Mammary microvascular endothelial cell (primary cell): ENCODE data around the gene CCNF. TPM values are rescaled to one million over a fixed set of nuclear protein-coding genes. Genes with fewer than 3 reads are reported as not detected.

Experiments used
- total RNA-seq: library from RNA; depleted of rRNA; stranded (reverse); fragments of >200 nt; gene quantifications from 2 replicates; pipeline ENCODE4 v1.2.3, GENCODE V29; 2015

The CCNF gene
- 38.6 and 41.2 TPM in 2 replicates for total RNA-seq

GRCh38 chr16:2429034-2429770 lies at the start of gene CCNF:
Gene CCNF (plus strand): TSS chr16:2429447. CDS start chr16:2429482, 35 bp downstream.

GRCh38 chr16:2459647-2460390 lies 30.6 kb downstream of the CCNF start, which contains the start of gene TEDC2:
Gene TEDC2 (plus strand): TSS chr16:2460109. CDS start chr16:2460145, 36 bp downstream.

GRCh38 chr16:2471016-2471652 lies 41.9 kb downstream of the CCNF start, which contains the start of gene NTN3:
Gene NTN3 (plus strand): TSS chr16:2471297. CDS start chr16:2471702, 405 bp downstream.

GRCh38 chr16:2474877-2475412 lies 45.7 kb downstream of the CCNF start, which contains the start of gene TBC1D24:
Gene TBC1D24 (plus strand): TSS chr16:2475127. CDS start chr16:2496149, 21,022 bp downstream.

Other genes with a start within 250 kb of the CCNF start
- gene CASKIN1, start 232.8 kb upstream of the CCNF start, total RNA-seq, result not detected in 2 replicates
- gene MLST8, start 224.0 kb upstream of the CCNF start, total RNA-seq, result 66.0 and 79.9 TPM in 2 replicates
- 1.7 and 7.1 TPM in 2 replicates for gene BRICD5, start 218.6 kb upstream of the CCNF start, total RNA-seq
- gene PGP, start 214.6 kb upstream of the CCNF start, total RNA-seq, result 25.6 and 31.4 TPM in 2 replicates
- gene E4F1, start 205.9 kb upstream of the CCNF start, total RNA-seq, result 25.5 and 34.3 TPM in 2 replicates
- gene DNASE1L2, start 193.0 kb upstream of the CCNF start, total RNA-seq, result not detected in 2 replicates
- gene ECI1, start 177.9 kb upstream of the CCNF start, total RNA-seq, result 46.1 and 49.1 TPM in 2 replicates
- gene RNPS1, start 161.3 kb upstream of the CCNF start, total RNA-seq, result 164 and 180 TPM in 2 replicates
- gene ABCA3, start 88.7 kb upstream of the CCNF start, total RNA-seq, result 24.0 and 27.6 TPM in 2 replicates
- gene TEDC2, start 30.7 kb downstream of the CCNF start, total RNA-seq, result 14.5 and 18.1 TPM in 2 replicates
- gene NTN3, start 41.9 kb downstream of the CCNF start, total RNA-seq, result 0.15 TPM in 1 of 2 replicates, not detected in the other
- 11.6 and 12.3 TPM in 2 replicates for gene TBC1D24, start 45.7 kb downstream of the CCNF start, total RNA-seq
- 44.0 and 57.0 TPM in 2 replicates for gene ATP6V0C, start 84.5 kb downstream of the CCNF start, total RNA-seq
- gene AMDHD2, start 90.9 kb downstream of the CCNF start, total RNA-seq, result 63.3 and 76.6 TPM in 2 replicates
- not detected in 2 replicates for gene CEMP1, start 102.0 kb downstream of the CCNF start, total RNA-seq
- gene PDPK1, start 108.6 kb downstream of the CCNF start, total RNA-seq, result 19.4 and 25.1 TPM in 2 replicates